K562 (cell line): ENCODE measurements around the gene PYGM. TPM values are rescaled to one million over a fixed set of nuclear protein-coding genes. Genes with fewer than 3 reads are reported as not detected.
A peak's percentile ranks its signal among the peaks of the same experiment; 100 is the strongest.

Experiments used
- ATAC-seq: fragments of 200-7000 bp; cut with Tn5 transposase; 3 replicates; pipeline ENCODE4 v1.9.1; 2020; ENCODE audit warnings: moderate library complexity
- BruUV-seq: library from RNA; stranded (reverse); fragments of 400-500 nt; replicated peaks from 2 replicates; lab custom pipeline; 2021; lab: Mats Ljungman, UMichigan
- CTCF ChIA-PET: fragments of 300-600 bp; formaldehyde crosslinking; extraction: SDS; loops from one replicate; lab custom pipeline; 2021; ENCODE audit warnings: low intra/inter-chr PET ratio; lab: Yijun Ruan, JAX
- POLR2A ChIA-PET: fragments of 300-600, 350-650 bp; sonication (Branson Sonifier 250); formaldehyde crosslinking; extraction: SDS; loops from one replicate; lab custom pipeline; 2021; ENCODE audit warnings: antibody characterized with exemption, inconsistent platforms; lab: Yijun Ruan, JAX
- DNase-seq, 4 experiments: peaks; one replicate each; pipeline versions ENCODE4 v3.0.0 to v3.0.0-alpha.2; 2011 to 2018; ENCODE audit warnings: low spot score in 3 of 4, mixed read lengths in 3 of 4; ENCODE audit errors: extremely low read depth in 1 of 4
- FAIRE-seq: peaks from 2 replicates; lab custom pipeline; 2011; peaks lifted over from hg19 to GRCh38; lab: Jason Lieb, UNC
- H2AFZ ChIP-seq: 2 replicates; pipeline ENCODE4 v1.6.0; 2011; ENCODE audit warnings: low read depth, low read length, control low read depth, inconsistent platforms
- H3K27ac ChIP-seq: fragments of 200-600 bp; 3 replicates; pipeline ENCODE4 v1.8.0; 2011; ENCODE audit warnings: low read depth, mild to moderate bottlenecking, control low read depth, inconsistent platforms, low read length, moderate library complexity, mixed read lengths; ENCODE audit errors: extremely low read depth
- H3K27me3 ChIP-seq, 2 experiments: fragments of 300-600 bp in 1 of 2; 2 replicates in 1 of 2; 3 replicates in 1 of 2; pipeline versions ENCODE4 v1.6.0 to v1.8.0; 2011; ENCODE audit warnings: inconsistent platforms in 2 of 2, low read length in 2 of 2, mild to moderate bottlenecking in 1 of 2, mixed read lengths in 1 of 2, moderate library complexity in 1 of 2; ENCODE audit not compliant: control insufficient read depth in 2 of 2, insufficient read depth in 2 of 2
- H3K36me3 ChIP-seq: fragments of 300-600 bp; 3 replicates; pipeline ENCODE4 v1.8.0; 2011; ENCODE audit warnings: mild to moderate bottlenecking, low read length, inconsistent platforms; ENCODE audit not compliant: control insufficient read depth, insufficient read depth
- H3K4me1 ChIP-seq, 2 experiments: fragments of 200-600 bp in 1 of 2; replicated peaks in 1 of 2; 2 replicates in 1 of 2; 3 replicates in 1 of 2; pipeline versions ENCODE4 v1.5.1 to v1.8.0; 2011; ENCODE audit warnings: inconsistent platforms in 2 of 2, low read length in 2 of 2, mild to moderate bottlenecking in 1 of 2, mixed read lengths in 1 of 2, moderate library complexity in 1 of 2; ENCODE audit not compliant: control insufficient read depth in 2 of 2, insufficient read depth in 2 of 2
- H3K4me2 ChIP-seq: 2 replicates; pipeline ENCODE4 v1.6.1; 2011; ENCODE audit warnings: low read length, control low read depth, inconsistent platforms, mixed read lengths; ENCODE audit not compliant: insufficient read depth
- H3K4me3 ChIP-seq: fragments of 200-600 bp; sonication (generic), shearing (Covaris generic); 2 replicates; pipeline ENCODE4 v1.5.1; 2016; ENCODE audit warnings: control low read depth, inconsistent platforms
- H3K79me2 ChIP-seq: fragments of 200-600 bp; 3 replicates; pipeline ENCODE4 v1.8.0; 2011; ENCODE audit warnings: low read length, inconsistent platforms; ENCODE audit not compliant: control insufficient read depth, insufficient read depth
- H3K9ac ChIP-seq, 2 experiments: 2 replicates each; pipeline versions ENCODE4 v1.6.0 to v1.6.1; 2011; ENCODE audit warnings: low read depth in 2 of 2, low read length in 2 of 2, control low read depth in 1 of 2, inconsistent platforms in 1 of 2, mild to moderate bottlenecking in 1 of 2, mixed read lengths in 1 of 2; ENCODE audit not compliant: insufficient read depth in 1 of 2
- H3K9me1 ChIP-seq: one replicate; pipeline ENCODE4 v1.6.0; 2011; ENCODE audit warnings: inconsistent platforms, mild to moderate bottlenecking, low read length, moderate library complexity; ENCODE audit not compliant: control insufficient read depth, insufficient read depth
- H3K9me3 ChIP-seq: replicated peaks from 2 replicates; pipeline ENCODE4 v1.5.1; 2011; ENCODE audit warnings: low read depth, low read length, inconsistent platforms; ENCODE audit not compliant: control insufficient read depth, insufficient read depth
- H4K20me1 ChIP-seq: replicated peaks from 2 replicates; pipeline ENCODE4 v1.6.1; 2011; ENCODE audit warnings: low read length, inconsistent platforms, mixed read lengths; ENCODE audit not compliant: control insufficient read depth, insufficient read depth
- CCNT2 ChIP-seq: IDR thresholded peaks from 2 replicates; pipeline ENCODE4 v1.6.1; 2011; ENCODE audit warnings: borderline replicate concordance, low read depth, mild to moderate bottlenecking, moderate library complexity, mixed read lengths, low read length; ENCODE audit not compliant: insufficient read length; ENCODE audit errors: extremely low read depth
- CTBP1 ChIP-seq: fragments of 450-650 bp; IDR thresholded peaks from 2 replicates; pipeline ENCODE4 v1.6.1; 2016; ENCODE audit warnings: borderline replicate concordance
- FOSL1 ChIP-seq: fragments of 200-800 bp; sonication (Bioruptor generic); conservative IDR thresholded peaks from 2 replicates; pipeline ENCODE4 v1.6.1; 2016; ENCODE audit warnings: missing genetic modification characterization, missing compliant biosample characterization
- JUND ChIP-seq, 2 experiments: IDR thresholded peaks; 2 replicates in 1 of 2; 3 replicates in 1 of 2; pipeline ENCODE4 v1.6.1; 2011; ENCODE audit warnings: borderline replicate concordance in 2 of 2, low read depth in 2 of 2, low read length in 2 of 2, improper control_type of control experiment in 1 of 2, missing biosample characterization in 1 of 2, missing genetic modification characterization in 1 of 2, missing genetic modification reagents in 1 of 2
- MAFG ChIP-seq: fragments of 450-650 bp; conservative IDR thresholded peaks from 2 replicates; pipeline ENCODE4 v1.6.1; 2016; ENCODE audit warnings: missing genetic modification characterization, missing compliant biosample characterization
- MBD1 ChIP-seq: fragments of 250-450 bp; sonication (Bioruptor Pico); IDR thresholded peaks from 2 replicates; pipeline ENCODE4 v1.8.0; 2022; ENCODE audit warnings: inconsistent platforms
- PBX2 ChIP-seq, 2 experiments: IDR thresholded peaks in 1 of 2; conservative IDR thresholded peaks in 1 of 2; 2 replicates each; pipeline ENCODE4 v1.6.1; 2016; ENCODE audit warnings: low read depth in 2 of 2, mild to moderate bottlenecking in 1 of 2, missing compliant biosample characterization in 1 of 2, missing genetic modification characterization in 1 of 2, moderate library complexity in 1 of 2
- POLR2A ChIP-seq: fragments of 450-650 bp; conservative IDR thresholded peaks from 2 replicates; pipeline ENCODE4 v1.6.1; 2016
- POLR2G ChIP-seq: fragments of 200-400 bp; formaldehyde crosslinking; IDR thresholded peaks from 2 replicates; pipeline ENCODE4 v1.6.1; 2017; ENCODE audit warnings: low read depth, mild to moderate bottlenecking, antibody characterized with exemption, low read length, moderate library complexity
- RBFOX2 ChIP-seq: fragments of 200-400 bp; formaldehyde crosslinking; IDR thresholded peaks from 2 replicates; pipeline ENCODE4 v1.6.1; 2017; ENCODE audit warnings: low read depth, mild to moderate bottlenecking, low read length, moderate library complexity
- RBM22 ChIP-seq: fragments of 200-400 bp; formaldehyde crosslinking; IDR thresholded peaks from 2 replicates; pipeline ENCODE4 v1.6.1; 2018; ENCODE audit warnings: low read length, low read depth; ENCODE audit not compliant: poor library complexity, severe bottlenecking
- ZBTB33 ChIP-seq: sonication (generic); formaldehyde crosslinking; IDR thresholded peaks from 2 replicates; pipeline ENCODE4 v1.8.1; 2023; ENCODE audit warnings: mild to moderate bottlenecking, missing genetic modification reagents
- ZNF197 ChIP-seq: fragments of 200-800 bp; sonication (Bioruptor generic); IDR thresholded peaks from 2 replicates; pipeline ENCODE4 v1.6.1; 2016; ENCODE audit warnings: low read depth, missing genetic modification characterization, missing compliant biosample characterization
- WGBS: fragments of 100-300 bp; shearing (Covaris generic); methylation state at CpG from one replicate; pipeline ENCODE4 v1.1.6; 2016; ENCODE audit warnings: low coverage, mixed read lengths; ENCODE audit not compliant: insufficient coverage; ENCODE audit errors: missing lambda C conversion rate; 5-methylcytosine and 5-hydroxymethylcytosine counted together
- in situ Hi-C: fragments of 300-500 bp; cut with MboI; formaldehyde crosslinking; loops from 4 replicates; pipeline ENCODE4 v1.15.0; 2018; ENCODE audit warnings: inconsistent platforms, mixed read lengths
- intact Hi-C: fragments of 100-400 bp; cut with micrococcal nuclease; formaldehyde crosslinking; loops from 2 replicates; pipeline ENCODE4 v1.14.2; 2022
- polyA plus RNA-seq, 8 experiments: library from polyadenylated mRNA; depleted of rRNA in 4 of 8; stranded (reverse) in 5 of 8; unstranded in 3 of 8; fragments of >200 nt; fragmentation: Nextera tagmentation in 2 of 8; fragmentation: Illumina TruSeq in 1 of 8; extraction: Ambion mirVana in 2 of 8; extraction: Trizol in 1 of 8; gene quantifications; 2 replicates each; pipeline versions ENCODE4 v1.2.1 to v1.2.3, GENCODE V29; 2011 to 2014; ENCODE audit warnings: inconsistent platforms in 1 of 8, missing spikeins in 1 of 8
- total RNA-seq, 7 experiments: library from RNA; depleted of rRNA in 6 of 7; stranded (reverse); fragments of >200 nt in 6 of 7; fragmentation: Illumina TruSeq in 2 of 7; extraction: Trizol in 2 of 7; gene quantifications; 2 replicates each; pipeline versions ENCODE4 v1.2.1 to v1.2.3, GENCODE V29; 2011 to 2021; ENCODE audit warnings: low replicate concordance in 1 of 7

PYGM gene
- total and polyA plus RNA-seq, 9 of the 15 experiments (the other 6 are each of a cell fraction or from before 2014, with no cell fraction given) = 0.07 to 1.5 (median 0.68) TPM

GRCh38 chr11:64765291-64765850 lies 5.6 kb upstream of the PYGM start (continued):
- TF ChIP-seq RBFOX2 (peak; percentile 69), POLR2A (peak; percentile 59), POLR2G (peak; percentile 67), RBM22 (peak; percentile 82), MAFG (tag) (no peak), ZBTB33 (CRISPR knock-in tag) (peak; percentile 63; the same call in 1 of the 2 replicates)

GRCh38 chr11:64764753-64765152 lies 5.0 kb upstream of the PYGM start:
- Histone ChIP-seq H4K20me1 (peaks cover 49% of the 10 kb centered on the region), H3K4me3 (no peak overlapping the region), H3K79me2 (peaks cover 26% of the 10 kb centered on the region), H3K9me1 (peaks cover 10% of the 10 kb centered on the region), H3K4me1 (peaks cover 16 to 54% of the 10 kb centered on the region in 2 experiments), H3K27ac (0 out of 3 replicates have a peak overlapping the region, but pooled peaks have one; percentile 8), H3K36me3 (peaks cover 78% of the 10 kb centered on the region), H3K27me3 (no peaks in the 10 kb centered on the region), H3K9me3 (no peaks in the 10 kb centered on the region), H3K4me2 (no peak overlapping the region), H2AFZ (no peak overlapping the region), H3K9ac (peak overlapping the region in 1 of 2 experiments; percentile 83; a peak in 1 of 4 replicates)
- TSS peak; percentile 38 for BruUV-seq
- FAIRE-seq (no peak), DNase-seq (no peak), ATAC-seq (no peak)
- CTCF ChIA-PET = no interaction called here
- intact Hi-C loops (no loop called here), in situ Hi-C loops (no loop called here)
- WGBS = 92% methylated on average over 8 of the region's 8 CpGs
- POLR2A ChIA-PET = interaction anchor here (0.8 to 7.9 kb wide), 3 partner anchors 8 to 117 kb away, joined by 4 to 168 read pairs (median 5); partner anchors contain the start of gene SF1
- TF ChIP-seq JUND (IDR thresholded peaks at IDR 0.05; ENCODE audit: borderline replicate concordance, low read depth, low read length) (no peak), JUND (tag; IDR thresholded peaks at IDR 0.05; ENCODE audit: borderline replicate concordance, low read depth, low read length) (no peak), MBD1 (CRISPR knock-in tag) (no peak), CTBP1 (no peak), ZNF197 (CRISPR knock-in tag) (no peak), PBX2 (CRISPR knock-in tag; IDR thresholded peaks at IDR 0.05; ENCODE audit: low read depth) (no peak), PBX2 (tag; conservative IDR thresholded peaks at IDR 0.05; ENCODE audit: low read depth) (no peak), CCNT2 (no peak), FOSL1 (tag) (no peak)
